ENCODE data around the gene INF2. TPM values are rescaled to one million over a fixed set of nuclear protein-coding genes. Genes with fewer than 3 reads are reported as not detected.

Gene INF2
- total and polyA plus RNA-seq, 4 donors = 13.1 to 51.6 (median 25.5) TPM

DNA sequence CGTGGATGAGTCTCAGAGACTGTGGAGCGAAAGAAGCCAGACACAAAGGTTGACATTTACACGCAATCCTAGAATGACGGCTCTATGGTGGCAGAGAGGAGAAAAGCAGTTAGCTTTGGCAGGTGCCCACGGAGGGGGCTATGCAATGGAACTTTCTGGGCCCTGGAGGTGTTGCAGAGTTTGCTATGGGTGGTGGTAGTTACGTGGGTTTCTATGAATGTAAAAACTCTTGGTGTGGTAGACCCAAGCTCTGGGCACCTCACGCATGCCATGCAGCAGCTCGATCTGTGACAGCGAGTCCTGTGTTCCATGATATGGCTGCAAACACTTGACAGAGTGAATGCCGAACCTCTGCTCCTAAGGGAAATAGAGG is 5.0 kb upstream of the INF2 start:
- Histone ChIP-seq H3K4me1 (ENCODE audit: control insufficient read depth in 4 of 4, insufficient read depth in 4 of 4, low read length in 3 of 4) (peaks cover 34 to 49% (median 40%) of the 10 kb centered on the region in 4 donors), H3K27ac (ENCODE audit: low read depth in 1 of 2, low read length in 2 of 2) (no peak overlapping the region), H3K27me3 (ENCODE audit: control insufficient read depth in 4 of 4, insufficient read depth in 4 of 4, low read length in 3 of 4) (no peaks in the 10 kb centered on the region), H3K4me3 (ENCODE audit: low read depth in 1 of 3, low read length in 3 of 3) (no peak overlapping the region), H3K36me3 (ENCODE audit: control insufficient read depth in 4 of 4, insufficient read depth in 3 of 4, low read depth in 1 of 4, low read length in 3 of 4) (no peaks in the 10 kb centered on the region), H3K9me3 (ENCODE audit: control insufficient read depth in 4 of 4, low read length in 3 of 4) (no peaks in the 10 kb centered on the region), H3K9ac (ENCODE audit: low read depth in 1 of 2, low read length in 2 of 2) (no peak overlapping the region)
- TF ChIP-seq ATF3 (IDR thresholded peaks at IDR 0.05) = no peak
- TF ChIP-seq, protein P1, sequence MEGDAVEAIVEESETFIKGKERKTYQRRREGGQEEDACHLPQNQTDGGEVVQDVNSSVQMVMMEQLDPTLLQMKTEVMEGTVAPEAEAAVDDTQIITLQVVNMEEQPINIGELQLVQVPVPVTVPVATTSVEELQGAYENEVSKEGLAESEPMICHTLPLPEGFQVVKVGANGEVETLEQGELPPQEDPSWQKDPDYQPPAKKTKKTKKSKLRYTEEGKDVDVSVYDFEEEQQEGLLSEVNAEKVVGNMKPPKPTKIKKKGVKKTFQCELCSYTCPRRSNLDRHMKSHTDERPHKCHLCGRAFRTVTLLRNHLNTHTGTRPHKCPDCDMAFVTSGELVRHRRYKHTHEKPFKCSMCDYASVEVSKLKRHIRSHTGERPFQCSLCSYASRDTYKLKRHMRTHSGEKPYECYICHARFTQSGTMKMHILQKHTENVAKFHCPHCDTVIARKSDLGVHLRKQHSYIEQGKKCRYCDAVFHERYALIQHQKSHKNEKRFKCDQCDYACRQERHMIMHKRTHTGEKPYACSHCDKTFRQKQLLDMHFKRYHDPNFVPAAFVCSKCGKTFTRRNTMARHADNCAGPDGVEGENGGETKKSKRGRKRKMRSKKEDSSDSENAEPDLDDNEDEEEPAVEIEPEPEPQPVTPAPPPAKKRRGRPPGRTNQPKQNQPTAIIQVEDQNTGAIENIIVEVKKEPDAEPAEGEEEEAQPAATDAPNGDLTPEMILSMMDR (IDR thresholded peaks at IDR 0.05; ENCODE audit: low read depth, low read length, missing input control) = no peak
- TF ChIP-seq RXRA (IDR thresholded peaks at IDR 0.05) = no peak
- TF ChIP-seq YY1 (IDR thresholded peaks at IDR 0.05) = no peak
- no peak for TF ChIP-seq NR2F2 (IDR thresholded peaks at IDR 0.05)
- no peak for TF ChIP-seq HNF4G (IDR thresholded peaks at IDR 0.05)
- TF ChIP-seq HNF4A (conservative IDR thresholded peaks at IDR 0.05) = no peak
- no peak for TF ChIP-seq RAD21 (IDR thresholded peaks at IDR 0.05)
- TF ChIP-seq, protein P2, sequence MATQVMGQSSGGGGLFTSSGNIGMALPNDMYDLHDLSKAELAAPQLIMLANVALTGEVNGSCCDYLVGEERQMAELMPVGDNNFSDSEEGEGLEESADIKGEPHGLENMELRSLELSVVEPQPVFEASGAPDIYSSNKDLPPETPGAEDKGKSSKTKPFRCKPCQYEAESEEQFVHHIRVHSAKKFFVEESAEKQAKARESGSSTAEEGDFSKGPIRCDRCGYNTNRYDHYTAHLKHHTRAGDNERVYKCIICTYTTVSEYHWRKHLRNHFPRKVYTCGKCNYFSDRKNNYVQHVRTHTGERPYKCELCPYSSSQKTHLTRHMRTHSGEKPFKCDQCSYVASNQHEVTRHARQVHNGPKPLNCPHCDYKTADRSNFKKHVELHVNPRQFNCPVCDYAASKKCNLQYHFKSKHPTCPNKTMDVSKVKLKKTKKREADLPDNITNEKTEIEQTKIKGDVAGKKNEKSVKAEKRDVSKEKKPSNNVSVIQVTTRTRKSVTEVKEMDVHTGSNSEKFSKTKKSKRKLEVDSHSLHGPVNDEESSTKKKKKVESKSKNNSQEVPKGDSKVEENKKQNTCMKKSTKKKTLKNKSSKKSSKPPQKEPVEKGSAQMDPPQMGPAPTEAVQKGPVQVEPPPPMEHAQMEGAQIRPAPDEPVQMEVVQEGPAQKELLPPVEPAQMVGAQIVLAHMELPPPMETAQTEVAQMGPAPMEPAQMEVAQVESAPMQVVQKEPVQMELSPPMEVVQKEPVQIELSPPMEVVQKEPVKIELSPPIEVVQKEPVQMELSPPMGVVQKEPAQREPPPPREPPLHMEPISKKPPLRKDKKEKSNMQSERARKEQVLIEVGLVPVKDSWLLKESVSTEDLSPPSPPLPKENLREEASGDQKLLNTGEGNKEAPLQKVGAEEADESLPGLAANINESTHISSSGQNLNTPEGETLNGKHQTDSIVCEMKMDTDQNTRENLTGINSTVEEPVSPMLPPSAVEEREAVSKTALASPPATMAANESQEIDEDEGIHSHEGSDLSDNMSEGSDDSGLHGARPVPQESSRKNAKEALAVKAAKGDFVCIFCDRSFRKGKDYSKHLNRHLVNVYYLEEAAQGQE (IDR thresholded peaks at IDR 0.05) = no peak
- no peak for DNase-seq (ENCODE audit: low spot score)
- 94% methylated on average over 10 of the region's 10 CpGs for WGBS

DNA sequence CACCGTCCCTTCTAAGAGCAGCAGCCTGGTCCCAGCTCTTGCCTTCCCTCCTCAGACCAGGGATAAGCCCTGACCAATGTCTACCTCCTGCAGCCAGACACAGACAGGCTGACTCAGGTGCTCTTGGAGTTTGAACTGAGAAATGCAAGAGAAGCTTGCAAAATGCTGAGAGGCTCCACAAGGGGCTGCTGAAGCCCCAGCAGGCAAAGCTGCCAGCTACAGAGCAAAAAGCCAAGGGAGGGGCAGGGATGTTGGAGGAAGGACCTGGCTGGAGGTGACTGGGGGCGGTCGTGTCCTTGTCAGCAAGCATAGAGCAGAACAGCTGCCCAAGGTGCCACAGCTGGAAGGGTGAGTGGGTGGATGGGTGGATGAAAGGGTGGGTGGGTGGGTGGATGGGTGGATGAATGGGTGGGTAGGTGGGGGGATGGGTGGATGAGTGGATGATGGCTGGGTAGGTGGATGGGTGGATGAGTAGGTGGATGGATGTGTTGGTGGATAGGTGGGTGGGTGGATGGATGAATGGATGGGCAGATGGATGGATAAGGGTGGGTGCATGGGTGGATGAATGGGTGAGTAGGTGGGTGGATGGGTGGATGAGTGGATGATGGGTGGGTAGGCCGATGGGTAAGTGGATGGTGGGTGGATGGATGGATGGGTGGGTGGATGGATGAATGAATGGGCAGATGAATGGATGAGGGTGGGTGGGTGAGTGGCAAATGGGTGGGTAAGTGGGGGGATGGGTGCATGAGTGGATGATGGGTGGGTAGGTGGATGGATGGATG is 4.0 kb upstream of the INF2 start:
- TF ChIP-seq NR2F2 (IDR thresholded peaks at IDR 0.05) (no peak), SP1 (IDR thresholded peaks at IDR 0.05) (no peak), HNF4A (conservative IDR thresholded peaks at IDR 0.05) (no peak)
- TF ChIP-seq, protein P1 (IDR thresholded peaks at IDR 0.05; ENCODE audit: low read depth, low read length, missing input control) = no peak
- no peaks in the 10 kb centered on the region for H3K36me3 ChIP-seq (ENCODE audit: control insufficient read depth in 4 of 4, insufficient read depth in 3 of 4, low read depth in 1 of 4, low read length in 3 of 4)
- DNase-seq (ENCODE audit: low spot score) = no peak
- H3K4me3 ChIP-seq (ENCODE audit: low read depth in 1 of 3, low read length in 3 of 3) = no peak overlapping the region
- no peak overlapping the region for H3K9ac ChIP-seq (ENCODE audit: low read depth in 1 of 2, low read length in 2 of 2)
- H3K4me1 ChIP-seq (ENCODE audit: control insufficient read depth in 4 of 4, insufficient read depth in 4 of 4, low read length in 3 of 4) = peaks cover 26 to 43% (median 34%) of the 10 kb centered on the region in 4 donors
- 86% methylated on average over 4 of the region's 4 CpGs for WGBS
- no peaks in the 10 kb centered on the region for H3K9me3 ChIP-seq (ENCODE audit: control insufficient read depth in 4 of 4, low read length in 3 of 4)
- no peaks in the 10 kb centered on the region for H3K27me3 ChIP-seq (ENCODE audit: control insufficient read depth in 4 of 4, insufficient read depth in 4 of 4, low read length in 3 of 4)
- no peak overlapping the region for H3K27ac ChIP-seq (ENCODE audit: low read depth in 1 of 2, low read length in 2 of 2)
